Right lobe of liver (tissue), 4 donors: Measurements from ENCODE around the gene MROH8.

ENCODE experiments used
- CTCF ChIP-seq, 4 donors: fragments of 200-600 bp in 3 of 4; fragments of 450-650 bp in 1 of 4; IDR thresholded peaks; one replicate each; pipeline versions ENCODE4 v1.5.1 to v1.8.0; 2016 to 2022; ENCODE audit warnings: antibody characterized with exemption in 4 of 4, mild to moderate bottlenecking in 2 of 4
- POLR2A ChIP-seq: fragments of 450-650 bp; IDR thresholded peaks from one replicate; pipeline ENCODE4 v1.6.1; 2017; ENCODE audit warnings: antibody characterized with exemption, mild to moderate bottlenecking
- donor health status: DM: no; HTN: no; CAD: no.
- donor health status: DM: no; HTN: no; CAD: no.
- donor health status: DM: no; HTN: yes; CAD: no.

DNA sequence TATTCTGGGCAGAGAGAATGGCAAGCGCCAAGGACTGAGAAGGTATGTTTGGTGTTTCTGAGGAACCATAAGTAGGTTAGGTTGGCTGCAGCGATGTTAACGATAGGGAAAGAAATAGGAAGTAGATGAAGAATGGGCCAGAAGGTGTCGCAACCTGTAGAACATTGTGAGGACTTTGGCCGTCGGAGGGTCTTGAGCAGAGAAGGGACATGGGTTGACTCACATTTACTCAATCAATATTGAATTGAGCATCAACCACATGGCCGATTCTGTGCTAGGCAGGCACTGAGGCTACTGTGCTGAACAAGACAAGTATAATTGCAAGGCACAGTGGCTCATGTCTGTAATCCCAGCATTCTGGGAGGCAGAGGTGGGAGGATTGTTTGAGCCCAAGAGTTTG lies 27.1 kb downstream of the MROH8 start:
- TF ChIP-seq CTCF (IDR thresholded peaks at IDR 0.05) = no peak
- no peak for TF ChIP-seq POLR2A
